NCI-H2107 treated with DMSO at 0.1 percent for 48 hours (cell line): Measurements from ENCODE around the gene ADAP1.
"Not testable (repeated sequence)": the region's sequence is repeated elsewhere in the genome, so short reads cannot be mapped to it uniquely, and the experiment has no call there.

Source experiments
- DNase-seq: peaks from one replicate; lab custom pipeline; 2025; ENCODE audit not compliant: unreplicated experiment; lab: John Stamatoyannopoulos, UW

The ADAP1 gene

DNA sequence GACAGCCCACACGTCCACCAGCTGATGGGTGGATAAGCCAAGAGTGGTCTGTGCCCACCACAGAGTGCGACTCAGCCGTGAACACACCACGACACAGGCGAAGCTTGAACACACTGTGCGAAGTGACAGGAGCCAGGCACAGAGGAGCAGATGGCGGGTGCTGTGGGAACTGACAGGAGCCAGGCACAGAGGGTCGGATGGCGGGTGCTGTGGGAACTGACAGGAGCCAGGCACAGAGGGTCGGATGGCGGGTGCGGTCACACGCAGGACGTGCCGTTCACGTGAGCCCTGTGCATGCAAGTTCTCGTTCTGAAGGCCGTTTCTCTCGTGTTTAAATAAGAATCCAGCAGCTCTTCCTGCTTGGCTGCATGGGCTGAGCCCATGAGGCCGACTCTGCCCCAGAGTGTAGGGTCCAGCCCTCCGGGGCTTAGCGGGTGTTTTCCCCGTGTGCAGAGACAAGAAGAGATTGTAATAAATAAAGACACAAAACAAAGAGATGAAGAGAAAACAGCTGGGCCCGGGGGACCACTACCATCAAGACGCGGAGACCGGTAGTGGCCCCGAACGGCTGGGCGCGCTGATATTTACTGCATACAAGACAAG lies 5.9 kb upstream of the ADAP1 start:
- no peak for DNase-seq

DNA sequence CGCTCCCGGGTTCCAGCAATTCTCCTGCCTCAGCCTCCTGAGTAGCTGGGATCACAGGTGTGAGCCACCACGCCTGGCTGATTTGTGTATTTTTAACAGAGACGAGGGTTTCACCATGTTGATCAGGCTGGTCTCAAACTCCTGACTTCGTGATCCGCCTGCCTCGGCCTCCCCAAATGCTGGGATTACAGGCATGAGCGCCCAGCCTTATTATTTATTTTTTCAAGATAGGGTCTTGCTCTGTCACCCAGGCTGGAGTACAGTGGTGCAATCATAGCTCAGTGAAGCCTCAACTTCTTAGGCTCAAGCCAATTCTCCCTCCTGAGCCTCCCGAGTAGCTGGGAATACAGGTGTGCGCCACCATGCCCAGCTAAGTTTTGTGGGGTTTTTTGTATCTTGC lies 5.3 kb upstream of the ADAP1 start:
- DNase-seq: not testable (repeated sequence)

DNA sequence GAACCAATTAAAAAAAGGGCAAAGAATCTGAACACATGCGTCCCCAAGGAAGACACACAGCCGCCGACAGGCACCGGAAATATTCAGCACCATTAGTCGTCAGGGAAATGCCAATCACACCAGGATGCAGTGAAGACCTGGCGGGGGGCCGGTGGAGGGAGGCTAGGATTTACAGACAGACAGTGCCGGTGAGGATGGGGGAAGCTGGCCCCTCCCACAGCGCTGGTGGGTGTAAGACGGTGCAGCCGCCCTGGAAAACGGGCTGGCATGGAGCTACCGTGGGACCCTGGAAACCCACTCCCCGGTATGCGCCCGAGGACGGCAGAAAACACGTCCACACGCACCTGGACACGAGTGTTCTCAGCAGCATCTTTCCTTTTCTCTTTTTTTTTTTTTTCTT lies 4.8 kb upstream of the ADAP1 start:
- DNase-seq: no peak

DNA sequence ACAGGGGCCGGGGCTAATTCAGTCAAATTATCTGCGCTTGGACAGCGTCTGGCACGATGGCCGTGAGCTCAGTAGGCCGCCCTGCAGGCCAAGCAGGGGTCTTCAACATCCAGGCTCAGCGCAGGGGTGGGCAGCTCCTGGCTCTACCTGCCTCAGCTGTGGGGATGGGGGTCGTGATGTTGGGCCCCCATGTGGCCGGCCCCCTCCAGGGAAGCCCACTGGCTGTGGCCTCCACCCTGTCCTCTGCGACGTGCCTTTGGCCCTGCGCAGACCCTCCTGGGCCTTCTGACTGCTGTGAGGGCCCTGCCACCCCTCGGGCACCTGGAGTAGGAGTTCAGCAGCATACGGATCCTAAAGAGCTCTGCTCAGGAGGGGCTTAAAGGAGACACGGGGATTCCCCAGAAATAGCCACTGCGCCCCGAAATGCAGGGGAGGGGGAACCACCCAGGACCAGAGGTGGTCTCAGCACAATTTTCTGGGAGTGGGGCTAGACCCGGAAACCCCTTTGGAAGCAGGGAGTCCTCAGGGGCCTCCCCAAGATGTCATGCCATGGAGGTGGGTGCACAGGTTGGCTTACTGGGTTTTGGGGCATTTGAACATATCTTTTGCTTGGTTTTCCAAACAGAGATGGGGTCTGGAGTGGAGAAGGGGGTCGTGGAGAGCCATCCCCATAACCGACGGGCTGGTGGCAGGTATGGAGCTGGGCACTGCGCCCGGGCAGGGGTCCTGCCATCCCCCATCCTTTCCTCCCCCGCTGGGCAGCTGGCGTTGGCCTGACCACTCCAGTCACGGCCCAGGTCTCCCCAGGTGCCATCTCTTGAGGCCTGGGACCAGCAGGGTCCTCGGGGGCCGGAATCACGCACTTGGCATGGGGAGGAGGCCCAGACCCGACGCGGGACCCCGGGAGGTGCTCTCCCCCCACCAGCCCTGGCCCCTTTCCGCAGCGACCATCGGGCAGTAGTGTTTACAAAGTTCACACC lies 4.0 kb upstream of the ADAP1 start:
- DNase-seq: no peak

DNA sequence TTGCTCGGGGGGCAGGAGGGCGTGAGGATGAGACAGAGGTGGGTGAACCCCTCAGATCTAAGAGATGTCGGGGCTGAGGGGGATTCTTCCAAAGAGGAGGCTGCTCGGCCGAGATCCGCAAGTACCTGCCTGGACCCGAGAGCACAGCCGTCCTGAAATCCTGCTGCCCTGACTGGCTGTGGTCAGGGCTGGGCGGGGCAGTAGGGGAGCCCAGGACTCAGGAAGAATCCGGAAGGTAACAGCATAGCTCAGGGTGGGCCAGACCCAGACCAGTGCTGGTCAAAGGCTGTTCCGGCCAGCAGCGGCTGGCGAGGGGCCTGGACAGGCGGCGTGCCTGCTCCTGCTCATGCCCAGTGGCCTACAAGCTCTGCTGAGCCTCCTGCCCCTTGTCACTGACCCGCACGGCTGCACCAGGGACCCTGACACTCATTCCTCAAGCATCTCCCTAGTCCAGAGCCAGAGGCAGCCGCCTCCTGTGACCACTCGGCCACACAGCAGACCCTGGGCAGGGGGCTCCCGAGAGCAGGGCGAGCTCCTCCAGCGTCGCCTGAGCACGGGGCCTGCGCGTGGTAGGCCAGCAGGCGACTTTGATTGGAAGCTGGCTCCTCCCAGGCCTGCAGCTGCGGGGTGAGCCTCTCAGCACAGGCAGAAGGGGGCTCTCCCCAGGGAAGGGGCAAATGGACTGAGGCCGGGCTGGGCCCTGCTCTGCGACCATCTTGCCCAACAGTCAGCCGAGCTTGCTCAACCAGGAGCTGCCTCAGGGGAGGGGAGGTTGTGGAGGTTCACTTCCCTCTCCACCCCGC lies 3.1 kb upstream of the ADAP1 start:
- no peak for DNase-seq

DNA sequence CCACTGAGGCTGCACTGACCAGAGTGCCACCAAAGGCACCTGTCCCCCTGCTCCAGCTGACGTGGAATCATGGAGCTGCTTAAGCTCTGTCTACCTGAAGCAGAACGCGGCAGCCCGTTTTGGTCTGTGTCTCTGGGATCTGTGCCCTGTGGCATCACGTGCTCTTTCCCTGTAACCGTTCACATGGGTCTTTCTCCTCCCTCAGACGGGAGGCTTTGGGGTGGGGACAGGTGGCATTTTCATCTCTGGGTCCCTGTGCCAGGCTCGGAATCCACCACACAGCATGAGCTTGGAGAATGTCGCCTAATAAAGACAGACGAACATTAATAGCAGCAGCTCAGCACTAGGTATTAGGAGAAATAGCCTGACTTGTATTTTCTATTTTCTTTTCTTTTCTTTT lies 1.6 kb upstream of the ADAP1 start:
- DNase-seq: no peak

DNA sequence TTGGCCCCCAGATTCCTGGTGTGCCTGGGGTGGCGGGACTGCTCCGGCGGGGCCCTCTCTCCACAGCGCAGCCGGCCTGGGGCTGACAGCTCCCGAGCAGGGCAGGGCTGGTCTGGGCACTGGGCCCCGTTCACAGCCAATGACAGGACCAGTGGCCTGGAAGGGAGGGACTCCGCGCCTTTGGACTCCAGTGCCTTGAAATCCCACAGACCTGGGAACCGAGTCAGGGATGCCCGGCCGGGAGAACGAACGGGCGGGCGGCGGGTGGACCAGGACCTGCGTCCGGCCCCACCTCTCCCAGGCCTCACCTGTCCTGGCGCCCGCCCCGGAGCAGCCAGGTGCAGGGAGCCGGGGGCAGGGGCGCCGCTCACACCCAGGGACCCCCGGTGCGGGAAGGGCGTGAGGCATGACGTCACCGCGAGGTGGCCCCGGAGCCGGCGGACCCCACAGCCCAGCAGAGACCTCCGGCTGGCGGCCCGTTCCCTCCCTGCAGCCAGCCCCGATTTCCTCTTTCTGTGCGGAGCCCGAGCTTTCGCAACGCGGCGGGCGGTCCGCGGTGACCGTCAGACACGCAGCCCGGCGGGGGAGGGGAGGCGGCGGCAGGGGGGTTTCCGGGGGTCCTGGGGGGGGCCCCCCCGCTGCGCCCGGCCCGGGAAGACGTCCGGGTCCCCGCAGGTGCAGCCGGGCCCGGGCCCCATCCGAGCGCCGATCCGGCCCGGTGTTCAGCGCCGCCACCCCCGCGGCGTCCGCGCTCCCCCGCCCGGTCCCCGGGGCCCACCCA lies 743 bp downstream of the ADAP1 start:
- no peak for DNase-seq

DNA sequence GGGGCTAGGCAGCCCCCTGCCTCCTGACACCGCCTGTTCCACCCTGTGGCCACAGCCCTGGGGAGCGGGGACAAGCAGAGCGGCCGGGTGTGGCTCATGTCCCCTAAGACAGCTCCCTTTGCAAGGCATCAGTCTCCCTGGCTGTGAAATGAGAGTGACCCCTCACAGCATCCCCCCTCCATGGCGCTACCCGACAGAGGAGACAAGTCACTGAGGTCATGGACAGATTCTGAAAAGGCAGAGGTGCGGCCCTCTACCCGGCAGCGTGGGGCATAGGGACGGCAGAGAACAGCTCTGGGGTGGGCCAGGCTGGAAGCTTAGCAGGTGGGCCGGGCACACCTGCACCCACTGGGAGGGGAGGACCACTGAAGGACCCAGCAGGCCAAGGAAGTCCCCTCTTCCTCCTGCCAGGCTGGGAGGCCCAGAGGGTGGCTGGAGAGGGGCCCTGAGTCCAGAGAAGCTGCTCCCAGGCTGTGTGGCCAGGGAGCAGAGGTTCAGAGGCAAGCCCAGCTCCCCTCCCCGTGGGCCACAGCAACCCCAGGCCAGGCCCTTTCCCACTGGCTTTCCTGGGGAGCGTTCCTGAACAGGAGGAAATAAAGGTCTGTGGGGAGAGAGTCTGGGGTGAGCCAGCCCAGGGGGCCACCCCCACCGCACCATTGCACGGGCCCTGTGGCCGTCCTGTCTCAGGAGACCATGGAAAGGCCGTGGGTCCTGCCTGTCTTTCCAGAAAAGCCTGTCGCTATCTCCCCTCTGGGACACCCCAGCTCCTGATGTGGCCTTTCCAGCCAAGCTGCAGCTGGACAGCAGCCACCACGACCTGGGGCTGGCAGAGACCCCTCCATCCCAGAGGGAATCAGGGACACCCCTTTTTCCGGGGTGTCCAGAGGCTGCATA lies 1.7 kb downstream of the ADAP1 start:
- no peak for DNase-seq

DNA sequence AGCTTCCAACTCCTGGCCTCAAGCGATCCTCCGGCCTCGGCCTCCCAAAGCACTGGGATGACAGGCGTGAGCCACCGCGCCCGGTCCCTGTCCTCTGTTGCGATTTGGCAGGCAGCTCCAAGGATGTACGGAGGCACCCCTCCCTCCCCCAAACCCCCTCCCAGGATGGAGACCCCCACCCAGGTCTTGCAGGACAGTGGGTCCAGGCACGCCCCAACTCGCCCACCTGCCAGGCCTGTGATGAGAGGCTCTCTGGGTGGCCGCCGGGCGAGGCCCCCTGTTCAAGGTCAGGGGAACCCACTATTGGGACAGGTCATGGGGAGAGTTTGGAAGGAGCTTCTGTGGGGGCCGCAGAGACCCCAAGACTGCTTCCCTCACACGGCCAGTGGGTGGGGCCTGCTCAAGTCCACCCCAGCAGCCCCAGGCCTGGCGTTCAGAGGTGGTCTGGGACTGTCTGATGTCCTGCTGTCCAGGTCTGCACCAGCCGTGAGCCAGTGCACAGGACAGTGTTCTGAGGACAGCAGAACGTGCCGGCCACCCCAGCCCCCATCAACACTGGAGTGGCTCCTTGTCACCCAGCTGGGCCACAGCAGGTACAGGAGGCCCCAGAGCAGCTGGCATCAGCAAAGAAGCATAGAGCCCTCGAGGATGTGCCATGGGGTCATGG lies 2.5 kb downstream of the ADAP1 start:
- DNase-seq: no peak

DNA sequence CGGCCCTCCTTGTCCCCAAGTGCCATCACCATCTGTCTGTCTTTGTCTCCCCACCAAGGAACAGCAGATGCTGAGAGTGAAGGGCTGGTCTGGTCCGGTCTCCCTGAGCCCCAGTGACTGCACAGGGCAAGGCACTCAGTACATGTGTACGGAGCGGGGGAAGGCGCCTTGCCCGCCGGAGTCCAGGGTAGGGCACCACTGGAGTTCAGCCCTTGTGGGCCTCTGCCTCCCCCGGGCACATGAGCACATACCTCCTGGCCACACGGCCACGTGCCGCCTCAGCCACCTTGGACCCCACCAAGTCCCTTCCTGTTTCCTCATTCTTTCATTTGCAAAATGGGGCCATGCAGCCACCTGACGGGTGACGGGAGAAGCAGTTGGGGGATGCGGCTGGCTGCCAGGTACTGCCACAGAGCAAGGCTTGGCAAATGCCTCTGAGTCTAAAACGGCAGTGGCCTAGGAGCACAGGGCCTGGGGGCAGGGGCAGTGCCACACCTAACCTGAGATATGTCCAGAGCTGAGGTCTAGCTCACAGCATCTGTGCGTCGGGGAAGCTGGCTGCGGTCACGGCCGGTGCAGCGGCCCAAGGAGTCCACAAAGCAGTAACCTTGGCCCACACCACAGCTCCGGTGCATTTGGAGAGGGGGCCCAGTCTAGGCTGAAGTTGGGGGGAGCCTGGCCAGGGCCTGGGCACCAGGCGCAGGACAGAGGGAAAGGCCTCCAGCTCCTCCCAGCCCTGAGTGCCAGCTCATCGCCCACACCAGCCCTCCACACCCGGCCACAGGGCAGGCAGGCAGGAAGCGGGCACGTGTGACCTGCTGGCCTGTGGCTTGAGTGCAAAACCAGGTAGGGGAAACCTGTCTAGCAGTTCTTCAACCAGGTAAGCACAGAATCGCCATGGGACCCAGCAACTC lies 5.2 kb downstream of the ADAP1 start:
- no peak for DNase-seq

DNA sequence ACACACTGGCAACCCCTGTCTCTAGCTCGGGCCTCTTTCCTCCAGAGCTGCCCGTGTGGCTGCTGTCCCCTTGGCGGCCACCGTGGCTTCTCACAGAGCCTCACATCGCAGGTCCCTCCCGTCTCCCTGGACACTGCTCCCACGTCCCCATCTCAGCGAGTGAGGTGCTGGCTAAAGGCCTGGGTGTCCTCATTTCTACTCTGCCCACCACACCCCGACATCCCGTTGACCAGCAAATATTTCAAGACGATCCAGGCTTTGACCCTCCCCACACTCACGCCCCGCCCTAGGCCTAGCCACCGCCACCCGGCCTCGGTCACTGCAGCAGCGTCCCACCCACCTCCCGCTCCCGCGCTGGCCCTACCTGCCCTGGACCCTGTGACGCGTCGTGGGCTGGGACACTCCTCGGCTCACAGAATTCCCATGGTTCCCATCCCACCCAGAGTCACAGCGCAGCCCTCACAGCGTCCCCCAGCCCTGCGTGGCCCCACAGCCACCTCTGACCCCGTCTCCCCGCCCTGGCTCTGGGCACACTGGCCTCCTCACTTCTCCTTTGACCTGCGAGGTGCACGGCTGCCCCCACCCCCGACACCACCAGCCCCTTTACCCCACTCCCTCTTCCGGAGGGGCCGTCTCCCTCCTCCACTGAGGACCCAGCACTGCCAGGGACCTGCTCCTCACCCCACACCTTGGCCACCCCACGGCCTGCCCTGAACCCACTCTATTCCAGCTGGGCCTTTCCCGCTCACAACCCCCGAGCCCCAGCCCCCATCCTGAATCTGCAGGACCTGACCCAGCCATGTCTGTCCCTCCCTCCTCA lies 6.9 kb downstream of the ADAP1 start:
- DNase-seq: no peak

DNA sequence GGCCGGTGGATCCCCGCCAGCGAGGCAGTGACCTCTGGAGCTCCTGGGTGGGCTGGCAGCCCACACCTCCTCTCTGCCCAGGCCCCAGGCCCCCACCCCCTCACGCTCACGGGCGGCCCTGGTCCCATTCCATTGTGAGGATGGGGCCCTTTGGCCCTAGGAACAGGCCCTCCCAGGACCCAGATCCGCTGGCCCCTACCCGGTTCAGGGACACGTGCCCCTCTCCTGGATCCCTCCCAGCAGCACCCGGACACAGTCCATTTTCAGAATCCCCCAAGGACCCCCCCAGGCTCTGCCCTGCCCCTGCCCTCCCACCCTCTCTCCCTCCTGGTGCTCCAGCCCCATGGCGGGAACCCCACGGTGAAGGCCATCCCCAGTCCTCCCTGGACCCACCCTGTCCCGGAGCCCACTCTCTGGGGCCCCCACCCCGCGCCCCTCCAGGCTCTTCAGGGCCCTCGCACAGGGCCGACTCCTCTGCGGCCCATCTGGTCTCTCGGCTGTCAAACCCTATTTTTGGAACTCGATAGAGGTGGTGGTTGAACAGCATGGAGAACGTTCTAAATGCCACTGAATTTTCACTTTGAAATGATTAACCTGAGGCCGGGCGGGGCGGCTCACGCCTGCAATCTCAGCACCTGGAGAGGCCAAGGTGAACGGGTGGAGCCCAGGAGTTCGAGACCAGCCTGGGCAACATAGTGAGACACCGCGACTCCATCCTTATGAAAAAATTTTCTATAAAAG lies 8.1 kb downstream of the ADAP1 start:
- DNase-seq: no peak

DNA sequence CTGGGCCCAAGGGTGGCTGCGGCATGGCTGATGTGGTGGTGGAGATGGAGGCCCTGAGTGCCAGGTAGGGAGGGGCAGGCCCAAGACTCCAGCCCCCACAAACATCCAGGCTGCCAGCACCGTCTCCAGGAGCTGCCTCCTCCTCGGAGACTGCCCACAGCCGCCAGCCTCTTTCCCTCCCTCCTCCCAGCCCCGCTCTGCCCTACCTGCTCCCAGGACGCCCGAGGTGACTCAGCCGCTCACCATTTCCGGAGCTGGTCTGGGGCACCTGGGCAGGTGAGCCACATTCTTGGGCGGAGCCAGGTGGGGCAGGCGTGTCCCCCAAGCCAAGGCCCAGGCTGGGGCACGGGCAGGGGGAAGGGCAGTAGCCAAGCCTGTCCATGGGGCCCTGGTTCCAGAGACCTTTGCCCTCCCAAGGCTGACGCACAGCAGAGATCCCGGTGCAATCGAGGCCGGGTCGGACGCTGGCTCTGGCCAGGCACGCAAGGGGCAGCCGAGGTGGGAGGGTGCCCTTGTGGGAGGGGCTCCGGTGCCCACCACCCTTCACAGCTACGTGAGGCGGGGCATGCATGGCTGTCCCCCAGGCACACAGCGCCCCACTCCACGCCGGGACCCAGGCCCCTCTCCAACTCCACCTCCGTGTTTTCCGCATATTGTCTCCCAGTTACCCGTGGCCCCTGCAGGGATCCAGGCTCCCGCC lies 8.8 kb downstream of the ADAP1 start:
- DNase-seq: no peak

DNA sequence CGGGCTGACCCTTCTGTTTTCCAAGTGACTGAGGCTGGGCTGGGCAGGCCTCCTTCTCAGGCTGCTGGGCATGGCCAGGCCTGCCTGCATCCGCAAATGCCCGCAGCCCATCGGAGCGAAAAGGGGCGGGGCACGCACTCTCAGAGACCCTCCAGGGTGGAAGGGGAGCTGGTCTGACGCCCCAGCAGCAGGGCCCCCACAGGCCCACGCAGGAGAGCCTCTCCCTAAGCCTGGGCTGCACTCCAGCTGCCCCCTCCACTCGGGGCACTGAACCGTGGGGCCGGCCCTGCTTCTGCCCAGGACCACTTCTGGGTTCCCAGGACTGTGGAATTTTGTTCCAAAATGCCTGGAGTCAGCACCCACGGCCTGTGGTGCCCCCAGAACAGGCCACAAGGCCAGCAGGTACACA lies 9.3 kb downstream of the ADAP1 start:
- no peak for DNase-seq

DNA sequence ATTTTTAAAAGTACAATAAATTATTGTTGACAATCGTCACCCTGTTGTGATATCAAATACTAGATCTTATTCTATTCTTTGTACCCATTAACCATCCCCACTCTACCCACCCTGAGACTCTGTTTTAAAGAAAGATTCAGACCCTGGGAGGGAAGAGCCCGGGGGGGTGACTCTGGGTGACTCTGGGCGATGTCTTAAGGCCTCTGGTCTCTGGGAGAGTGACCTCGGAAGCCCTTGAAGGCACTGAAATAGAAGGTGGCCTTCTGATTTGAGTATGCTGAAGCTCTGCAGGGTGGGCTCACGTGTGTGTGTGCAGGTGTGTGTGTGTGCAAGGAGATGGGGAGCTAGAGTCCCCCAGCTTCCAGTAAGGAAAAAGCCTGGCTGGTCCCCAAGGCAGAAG lies 9.7 kb downstream of the ADAP1 start:
- no peak for DNase-seq

DNA sequence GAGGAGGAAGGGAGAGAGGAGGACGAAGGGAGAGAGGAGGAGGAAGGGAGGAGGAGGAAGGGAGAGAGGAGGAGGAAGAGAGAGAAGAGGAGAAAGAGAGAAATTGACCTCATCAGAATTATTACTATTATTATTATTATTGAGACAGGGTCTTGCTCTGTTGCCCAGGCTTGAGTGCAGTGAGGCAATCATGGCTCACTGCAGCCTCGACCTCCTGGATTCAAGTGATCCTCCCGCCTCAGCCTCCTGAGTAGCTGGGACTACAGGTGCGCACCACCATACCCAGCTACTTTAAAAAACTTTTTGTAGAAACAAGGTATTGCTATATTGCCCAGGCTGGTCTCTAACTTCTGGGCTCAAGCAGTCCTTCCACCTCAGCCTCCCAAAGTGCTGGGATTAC lies 10.7 kb downstream of the ADAP1 start:
- not testable (repeated sequence) for DNase-seq
